ENCODE results near the gene SEL1L3. TPM values are rescaled to one million over a fixed set of nuclear protein-coding genes. Genes with fewer than 3 reads are reported as not detected.
"Not testable (repeated sequence)": the region's sequence is repeated elsewhere in the genome, so short reads cannot be mapped to it uniquely, and the experiment has no call there.

The SEL1L3 gene
- 13.8 to 14.4 TPM (median 14.3 TPM) in 3 replicates for total RNA-seq

DNA sequence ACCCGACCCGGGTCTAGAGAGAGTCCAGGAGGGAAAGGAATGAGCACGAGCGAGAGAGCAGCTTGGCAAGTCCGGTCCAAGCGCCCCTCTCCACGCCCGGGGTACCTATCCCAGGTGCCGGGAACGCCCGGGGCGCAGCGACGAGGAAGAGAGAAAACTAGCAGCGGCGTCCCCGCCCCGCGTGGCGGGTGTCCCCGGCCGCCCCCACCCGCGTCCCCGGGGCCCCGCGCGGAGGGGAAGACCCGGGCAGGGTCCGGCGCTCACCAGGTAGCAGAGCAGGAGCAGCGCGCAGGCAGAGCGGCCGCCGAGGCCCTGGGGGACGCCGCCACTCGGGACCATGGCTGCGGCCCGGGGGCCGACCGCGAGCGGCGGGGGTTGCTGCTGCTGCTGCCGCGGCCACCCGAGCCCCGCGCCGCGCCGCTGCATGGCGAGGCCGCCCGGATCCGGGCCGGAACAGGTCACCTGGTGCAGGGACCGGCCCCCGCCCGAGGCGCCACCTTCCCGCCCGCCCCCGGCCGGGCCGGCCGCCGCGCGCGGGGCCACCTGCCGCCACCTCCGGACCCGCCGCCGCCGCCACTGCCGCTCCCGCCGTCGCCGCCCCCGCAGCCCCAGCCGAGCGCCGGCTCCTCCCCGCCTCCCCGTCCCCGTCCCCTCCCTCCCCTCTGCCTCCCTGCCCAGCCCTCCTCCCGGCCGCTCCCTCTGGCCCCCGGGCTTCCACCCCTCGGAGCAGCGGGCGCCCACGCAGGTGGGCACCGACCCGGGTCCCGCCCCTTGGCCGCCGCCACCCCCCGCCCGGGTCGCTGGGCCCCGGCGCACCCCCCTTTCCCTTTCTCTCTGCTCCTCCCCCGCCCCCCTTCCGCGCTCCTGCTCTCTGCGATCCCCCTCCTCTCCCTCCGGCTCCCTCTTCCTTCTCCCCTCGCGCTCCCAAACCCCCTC is at the start of gene SEL1L3:
Gene SEL1L3, minus strand, starts transcription at position 578 of the 936 bp plus-strand sequence. Its CDS starts 152 bp downstream, at position 426.
- DNase-seq (ENCODE audit: low spot score in 2 of 2, unreplicated experiment in 2 of 2) = peak in 1 of 2 experiments; percentile 48
- H3K9me3 Mint-ChIP-seq = no peaks in the 10 kb centered on the region
- H3K27me3 Mint-ChIP-seq (ENCODE audit: low read depth) = peaks cover 39% of the 10 kb centered on the region
- peak within 1 kb of the TSS; percentile 72 for H3K27ac Mint-ChIP-seq
- H3K4me3 Mint-ChIP-seq = peak within 1 kb of the TSS; percentile 90
- no peaks in the 10 kb centered on the region for H3K36me3 Mint-ChIP-seq
- peaks cover 26% of the 10 kb centered on the region for H3K4me1 Mint-ChIP-seq
- TF ChIP-seq, protein P1, sequence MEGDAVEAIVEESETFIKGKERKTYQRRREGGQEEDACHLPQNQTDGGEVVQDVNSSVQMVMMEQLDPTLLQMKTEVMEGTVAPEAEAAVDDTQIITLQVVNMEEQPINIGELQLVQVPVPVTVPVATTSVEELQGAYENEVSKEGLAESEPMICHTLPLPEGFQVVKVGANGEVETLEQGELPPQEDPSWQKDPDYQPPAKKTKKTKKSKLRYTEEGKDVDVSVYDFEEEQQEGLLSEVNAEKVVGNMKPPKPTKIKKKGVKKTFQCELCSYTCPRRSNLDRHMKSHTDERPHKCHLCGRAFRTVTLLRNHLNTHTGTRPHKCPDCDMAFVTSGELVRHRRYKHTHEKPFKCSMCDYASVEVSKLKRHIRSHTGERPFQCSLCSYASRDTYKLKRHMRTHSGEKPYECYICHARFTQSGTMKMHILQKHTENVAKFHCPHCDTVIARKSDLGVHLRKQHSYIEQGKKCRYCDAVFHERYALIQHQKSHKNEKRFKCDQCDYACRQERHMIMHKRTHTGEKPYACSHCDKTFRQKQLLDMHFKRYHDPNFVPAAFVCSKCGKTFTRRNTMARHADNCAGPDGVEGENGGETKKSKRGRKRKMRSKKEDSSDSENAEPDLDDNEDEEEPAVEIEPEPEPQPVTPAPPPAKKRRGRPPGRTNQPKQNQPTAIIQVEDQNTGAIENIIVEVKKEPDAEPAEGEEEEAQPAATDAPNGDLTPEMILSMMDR (IDR thresholded peaks at IDR 0.05; ENCODE audit: unreplicated experiment) = no peak

DNA sequence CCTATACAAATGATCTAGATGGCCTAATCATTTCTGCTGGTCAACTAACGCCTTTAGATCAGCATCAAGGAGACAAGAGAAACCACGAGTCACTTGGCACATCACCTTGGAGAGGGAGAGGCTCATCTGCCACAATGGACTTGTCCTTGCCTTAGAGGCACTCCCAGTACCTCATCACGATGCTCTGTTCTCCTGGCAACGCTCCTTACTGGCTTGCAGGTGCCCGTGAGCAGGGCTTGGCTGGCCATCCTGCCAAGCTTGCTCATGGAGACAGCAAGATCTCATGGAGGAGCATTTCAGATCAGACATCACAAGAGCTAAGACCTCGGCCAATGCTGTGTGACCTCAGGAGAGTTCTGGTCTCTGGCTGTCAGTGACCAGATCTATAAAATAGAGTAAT is 48.6 kb upstream of the SEL1L3 start:
- Mint-ChIP-seq H3K4me1 (peaks cover 11% of the 10 kb centered on the region), H3K4me3 (no peak overlapping the region), H3K9me3 (peaks cover 9% of the 10 kb centered on the region), H3K36me3 (no peaks in the 10 kb centered on the region), H3K27ac (no peak overlapping the region), H3K27me3 (ENCODE audit: low read depth) (peaks cover 28% of the 10 kb centered on the region)
- no peak for DNase-seq (ENCODE audit: low spot score in 2 of 2, unreplicated experiment in 2 of 2)
- TF ChIP-seq, protein P1 (IDR thresholded peaks at IDR 0.05; ENCODE audit: unreplicated experiment) = no peak

DNA sequence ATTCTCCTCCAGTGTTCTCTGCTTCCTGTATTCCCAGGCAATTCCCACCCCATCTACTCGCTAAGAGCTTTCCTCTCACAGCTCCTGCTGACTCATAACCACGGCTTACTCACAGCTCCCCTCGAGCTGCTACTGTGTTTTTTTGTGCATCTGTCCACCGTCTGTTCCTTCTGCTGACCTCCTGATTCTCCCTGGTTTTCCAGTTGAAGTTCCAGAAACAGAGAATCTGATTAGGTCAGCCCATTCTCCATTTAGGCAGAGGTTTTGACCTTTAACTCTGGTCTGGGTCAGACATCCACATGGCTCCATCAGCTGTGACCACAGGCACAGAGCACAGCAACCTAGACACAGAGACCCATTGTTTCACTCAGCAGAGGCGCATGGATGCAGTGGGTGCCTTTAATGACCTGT is 45.7 kb upstream of the SEL1L3 start:
- H3K36me3 Mint-ChIP-seq = no peaks in the 10 kb centered on the region
- no peak for DNase-seq (ENCODE audit: low spot score in 2 of 2, unreplicated experiment in 2 of 2)
- H3K9me3 Mint-ChIP-seq = peaks cover 9% of the 10 kb centered on the region
- H3K27me3 Mint-ChIP-seq (ENCODE audit: low read depth) = peaks cover 28% of the 10 kb centered on the region
- TF ChIP-seq, protein P1 (IDR thresholded peaks at IDR 0.05; ENCODE audit: unreplicated experiment) = no peak
- H3K4me3 Mint-ChIP-seq = no peak overlapping the region
- H3K27ac Mint-ChIP-seq = no peak overlapping the region
- peaks cover 4% of the 10 kb centered on the region for H3K4me1 Mint-ChIP-seq

DNA sequence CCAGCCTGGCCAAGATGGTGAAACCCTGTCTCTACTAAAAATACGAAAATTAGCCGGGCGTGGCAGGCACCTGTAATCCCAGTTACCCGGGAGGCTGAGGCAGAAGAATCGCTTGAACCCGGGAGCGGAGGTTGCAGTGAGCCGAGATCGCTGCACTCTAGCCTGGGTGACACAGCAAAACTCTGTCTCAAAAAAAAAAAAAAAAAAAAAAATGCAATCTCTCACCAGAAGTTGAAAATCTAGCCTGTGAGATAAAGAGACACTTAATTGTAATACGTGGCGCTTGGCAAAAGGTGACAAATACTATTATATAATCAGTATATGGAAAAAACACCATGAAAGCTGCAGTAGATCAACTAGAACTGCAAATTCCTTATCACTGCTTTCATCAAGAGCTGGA is 43.3 kb upstream of the SEL1L3 start:
- H3K9me3 Mint-ChIP-seq; H3K4me3 Mint-ChIP-seq; H3K27ac Mint-ChIP-seq; H3K36me3 Mint-ChIP-seq; DNase-seq (ENCODE audit: low spot score in 2 of 2, unreplicated experiment in 2 of 2); H3K4me1 Mint-ChIP-seq: not testable (repeated sequence)
- peaks cover 16% of the 10 kb centered on the region for H3K27me3 Mint-ChIP-seq (ENCODE audit: low read depth)

DNA sequence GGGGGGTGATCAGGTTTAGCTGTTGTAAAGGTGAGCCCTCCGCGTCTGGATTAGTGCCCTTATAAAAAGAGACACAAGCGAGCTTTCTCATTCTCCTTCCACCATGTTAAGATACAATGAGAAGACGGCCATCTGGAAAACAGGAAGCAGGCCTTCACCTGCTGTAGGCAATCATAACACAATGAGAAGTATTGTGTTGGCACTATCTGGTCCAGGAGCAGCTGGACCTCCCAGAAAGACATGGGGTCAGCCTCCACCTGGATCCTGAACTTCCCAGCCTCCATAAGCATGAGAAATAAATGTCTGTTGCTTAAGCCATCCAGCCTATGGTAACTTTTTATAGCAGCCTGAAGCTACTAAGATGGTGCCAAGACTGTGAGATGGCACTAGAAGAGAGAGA is 42.6 kb upstream of the SEL1L3 start:
- Mint-ChIP-seq H3K27me3 (ENCODE audit: low read depth) (peaks cover 11% of the 10 kb centered on the region), H3K4me1 (peaks cover 2% of the 10 kb centered on the region), H3K4me3 (no peak overlapping the region), H3K27ac (no peak overlapping the region), H3K9me3 (peaks cover 9% of the 10 kb centered on the region), H3K36me3 (no peaks in the 10 kb centered on the region)
- TF ChIP-seq, protein P1 (IDR thresholded peaks at IDR 0.05; ENCODE audit: unreplicated experiment) = no peak
- DNase-seq (ENCODE audit: low spot score in 2 of 2, unreplicated experiment in 2 of 2) = no peak

DNA sequence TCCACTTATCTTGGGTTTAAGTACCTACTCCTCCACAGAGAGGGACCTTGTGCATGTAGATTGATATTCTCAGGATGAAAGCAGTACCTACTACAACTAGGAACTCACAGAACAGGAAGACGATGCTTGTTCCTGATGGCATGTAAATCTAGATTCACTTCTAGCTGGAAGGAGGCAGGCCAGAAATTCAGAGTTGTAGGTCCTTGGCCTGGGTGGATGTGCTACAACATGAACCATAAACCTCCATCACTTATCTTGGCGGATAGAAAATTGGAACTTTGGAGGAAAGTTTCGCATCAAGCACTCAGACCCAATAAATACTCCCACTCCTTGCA is 41.9 kb upstream of the SEL1L3 start:
- Mint-ChIP-seq H3K27me3 (ENCODE audit: low read depth) (peaks cover 6% of the 10 kb centered on the region), H3K36me3 (no peaks in the 10 kb centered on the region), H3K4me3 (no peak overlapping the region), H3K4me1 (peaks cover 2% of the 10 kb centered on the region), H3K9me3 (peaks cover 9% of the 10 kb centered on the region), H3K27ac (no peak overlapping the region)
- TF ChIP-seq, protein P1 (IDR thresholded peaks at IDR 0.05; ENCODE audit: unreplicated experiment) = no peak
- no peak for DNase-seq (ENCODE audit: low spot score in 2 of 2, unreplicated experiment in 2 of 2)

Measured in mesothelial cell of epicardium (in vitro differentiated cells).